Left lung (tissue), 10 donors: ENCODE results near the gene ATG3. TPM values are rescaled to one million over a fixed set of nuclear protein-coding genes. Genes with fewer than 3 reads are reported as not detected.

Experiments used
- ATAC-seq: fragments of 200-7000 bp; cut with Tn5 transposase; one replicate; pipeline ENCODE4 v1.9.1; 2020; ENCODE audit warnings: moderate library complexity
- DNase-seq, 4 donors: peaks; one replicate each; pipeline ENCODE4 v3.0.0-alpha.2; 2013 to 2020
- H3K27ac ChIP-seq, 2 donors: fragments of 200-600 bp; sonication (generic) in 1 of 2; one replicate each; pipeline versions ENCODE4 v1.5.0 to v1.8.0; 2020 to 2021
- H3K27me3 ChIP-seq, 2 donors: fragments of 200-600 bp; sonication (generic) in 1 of 2; one replicate each; pipeline versions ENCODE4 v1.5.0 to v1.8.0; 2020 to 2021
- H3K36me3 ChIP-seq, 2 donors: fragments of 200-600 bp; sonication (generic) in 1 of 2; one replicate each; pipeline versions ENCODE4 v1.5.0 to v1.8.0; 2020 to 2021
- H3K4me1 ChIP-seq, 2 donors: fragments of 200-600 bp; one replicate each; pipeline ENCODE4 v1.8.0; 2021
- H3K4me3 ChIP-seq, 2 donors: fragments of 200-600 bp; sonication (generic) in 1 of 2; one replicate each; pipeline versions ENCODE4 v1.5.0 to v1.8.0; 2020 to 2021; ENCODE audit warnings: mild to moderate bottlenecking in 1 of 2
- H3K9me3 ChIP-seq, 2 donors: fragments of 200-600 bp; sonication (generic) in 1 of 2; one replicate each; pipeline versions ENCODE4 v1.5.0 to v1.8.0; 2020 to 2021
- intact Hi-C, 2 donors: fragments of 100-400 bp; cut with DNase I; formaldehyde crosslinking; loops; one replicate each; pipeline versions ENCODE4 v1.11.2 to v1.14.2; 2022
- polyA plus RNA-seq, 6 donors: library from polyadenylated mRNA; unstranded; fragments of 120-200 nt; gene quantifications; one replicate each; pipeline ENCODE4 v1.2.1, GENCODE V29; 2013; ENCODE audit not compliant: insufficient read length in 6 of 6
- total RNA-seq, 2 donors: library from RNA; stranded (reverse); fragmentation: NEBNext Ultra II Directional; extraction: Animal tissue kit (Norgen Biotek cat#: 25700); gene quantifications; one replicate each; pipeline ENCODE4 v1.2.1, GENCODE V29; 2021
- TF ChIP-seq, protein P1 (sequence below), 2 donors: fragments of 200-600 bp; sonication (generic) in 1 of 2; IDR thresholded peaks; one replicate each; pipeline versions ENCODE4 v1.5.0 to v1.8.0; 2021; ENCODE audit warnings: antibody characterized with exemption in 2 of 2
- donor health status: DM: no; HTN: yes; CAD: no.
- donor health status: DM: no; HTN: no; CAD: no.

ATG3 gene
- total and polyA plus RNA-seq, 8 donors, result 36.6 to 73.1 (median 43.6) TPM

- no peak overlapping the region for H3K4me3 ChIP-seq
- no peaks in the 10 kb centered on the region for H3K9me3 ChIP-seq
- H3K27me3 ChIP-seq, result no peaks in the 10 kb centered on the region
- intact Hi-C loops, result no loop called here
- TF ChIP-seq, protein P1, sequence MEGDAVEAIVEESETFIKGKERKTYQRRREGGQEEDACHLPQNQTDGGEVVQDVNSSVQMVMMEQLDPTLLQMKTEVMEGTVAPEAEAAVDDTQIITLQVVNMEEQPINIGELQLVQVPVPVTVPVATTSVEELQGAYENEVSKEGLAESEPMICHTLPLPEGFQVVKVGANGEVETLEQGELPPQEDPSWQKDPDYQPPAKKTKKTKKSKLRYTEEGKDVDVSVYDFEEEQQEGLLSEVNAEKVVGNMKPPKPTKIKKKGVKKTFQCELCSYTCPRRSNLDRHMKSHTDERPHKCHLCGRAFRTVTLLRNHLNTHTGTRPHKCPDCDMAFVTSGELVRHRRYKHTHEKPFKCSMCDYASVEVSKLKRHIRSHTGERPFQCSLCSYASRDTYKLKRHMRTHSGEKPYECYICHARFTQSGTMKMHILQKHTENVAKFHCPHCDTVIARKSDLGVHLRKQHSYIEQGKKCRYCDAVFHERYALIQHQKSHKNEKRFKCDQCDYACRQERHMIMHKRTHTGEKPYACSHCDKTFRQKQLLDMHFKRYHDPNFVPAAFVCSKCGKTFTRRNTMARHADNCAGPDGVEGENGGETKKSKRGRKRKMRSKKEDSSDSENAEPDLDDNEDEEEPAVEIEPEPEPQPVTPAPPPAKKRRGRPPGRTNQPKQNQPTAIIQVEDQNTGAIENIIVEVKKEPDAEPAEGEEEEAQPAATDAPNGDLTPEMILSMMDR (IDR thresholded peaks at IDR 0.05), result no peak
- no peak overlapping the region for H3K27ac ChIP-seq
- H3K36me3 ChIP-seq, result no peaks in the 10 kb centered on the region
- DNase-seq (peak in 1 of 4 donors; percentile 18), ATAC-seq (peak; percentile 60)
- H3K4me1 ChIP-seq, result no peaks in the 10 kb centered on the region
These were observed 43.5 kb upstream of the ATG3 start for GRCh38 chr3:112605285-112605684.

- H3K27me3 ChIP-seq, result no peaks in the 10 kb centered on the region
- no peak overlapping the region for H3K27ac ChIP-seq
- intact Hi-C loops, result no loop called here
- no peaks in the 10 kb centered on the region for H3K4me1 ChIP-seq
- DNase-seq (peak in 1 of 4 donors; percentile 5), ATAC-seq (peak; percentile 24)
- no peaks in the 10 kb centered on the region for H3K9me3 ChIP-seq
- TF ChIP-seq, protein P1 (IDR thresholded peaks at IDR 0.05), result no peak
- no peak overlapping the region for H3K4me3 ChIP-seq
- H3K36me3 ChIP-seq, result no peaks in the 10 kb centered on the region
These were observed 42.8 kb upstream of the ATG3 start for GRCh38 chr3:112604536-112604935.

- intact Hi-C loops, result no loop called here
- DNase-seq, result no peak
- H3K4me3 ChIP-seq, result no peak overlapping the region
These were observed 40.6 kb upstream of the ATG3 start for GRCh38 chr3:112602217-112602838.

GRCh38 chr3:112598731-112599130 is 37.0 kb upstream of the ATG3 start:
- ATAC-seq, result no peak
- no peaks in the 10 kb centered on the region for H3K4me1 ChIP-seq
- H3K27me3 ChIP-seq, result no peaks in the 10 kb centered on the region
- H3K27ac ChIP-seq, result no peak overlapping the region
- H3K36me3 ChIP-seq, result peaks cover 0 to 15% of the 10 kb centered on the region in 2 donors
- intact Hi-C loops, result no loop called here
- no peak overlapping the region for H3K4me3 ChIP-seq
- no peak for DNase-seq
- no peaks in the 10 kb centered on the region for H3K9me3 ChIP-seq
- TF ChIP-seq, protein P1 (IDR thresholded peaks at IDR 0.05), result no peak

More at GRCh38 chr3:112602217-112602838, 40.6 kb upstream of the ATG3 start:
- no peak for ATAC-seq
- Histone ChIP-seq H3K4me1 (no peaks in the 10 kb centered on the region), H3K9me3 (no peaks in the 10 kb centered on the region), H3K27ac (no peak overlapping the region), H3K27me3 (no peaks in the 10 kb centered on the region), H3K36me3 (peaks cover 0 to 7% of the 10 kb centered on the region in 2 donors)
- TF ChIP-seq, protein P1 (IDR thresholded peaks at IDR 0.05), result no peak

- H3K27me3 ChIP-seq, result no peaks in the 10 kb centered on the region
- H3K4me3 ChIP-seq, result no peak overlapping the region
- intact Hi-C loops, result no loop called here
- ATAC-seq, result no peak
- H3K9me3 ChIP-seq, result no peaks in the 10 kb centered on the region
- H3K36me3 ChIP-seq, result peaks cover 0 to 20% of the 10 kb centered on the region in 2 donors
- H3K4me1 ChIP-seq, result no peaks in the 10 kb centered on the region
- H3K27ac ChIP-seq, result no peak overlapping the region
- TF ChIP-seq, protein P1 (IDR thresholded peaks at IDR 0.05), result no peak
- DNase-seq, result no peak
These were observed 36.2 kb upstream of the ATG3 start for GRCh38 chr3:112597945-112598344.
